ENCODE data around the gene MAPK8. TPM values are rescaled to one million over a fixed set of nuclear protein-coding genes. Genes with fewer than 3 reads are reported as not detected.

The MAPK8 gene
- polyA plus RNA-seq, 2 of the 4 experiments (the other 2 are of a cell fraction), result 29.6 to 71.4 TPM

- 100% methylated on average over 1 of the region's 1 CpG for WGBS (ENCODE audit: missing lambda C conversion rate)
- DNase-seq (ENCODE audit: low read depth in 1 of 2, low spot score in 1 of 2) (no peak), ATAC-seq (no peak), FAIRE-seq (no peak)
- Histone ChIP-seq H3K27ac (no peak overlapping the region), H3K4me3 (no peak overlapping the region), H3K9me3 (no peaks in the 10 kb centered on the region), H3K4me1 (no peaks in the 10 kb centered on the region), H3K4me2 (no peak overlapping the region)
- TF ChIP-seq ZC3H11A (IDR thresholded peaks at IDR 0.05) (no peak), CHD4 (IDR thresholded peaks at IDR 0.05; ENCODE audit: borderline replicate concordance) (no peak), ESRRA (IDR thresholded peaks at IDR 0.05; ENCODE audit: borderline replicate concordance, low read length) (no peak), NFE2L2 (conservative IDR thresholded peaks at IDR 0.05; ENCODE audit: low read length) (no peak)
- CTCF ChIA-PET, result no interaction called here
- POLR2A ChIA-PET, result no interaction called here
These were observed 122.8 kb downstream of the MAPK8 start for GRCh38 chr10:48429309-48429708.

- ATAC-seq, result no peak
- no peaks in the 10 kb centered on the region for H3K9me3 ChIP-seq
- TF ChIP-seq ESRRA (IDR thresholded peaks at IDR 0.05; ENCODE audit: borderline replicate concordance, low read length) (no peak), SREBF2 (IDR thresholded peaks at IDR 0.05) (no peak), EHF (CRISPR knock-in tag; IDR thresholded peaks at IDR 0.05) (no peak), HDAC2 (IDR thresholded peaks at IDR 0.05) (no peak), CTCF (IDR thresholded peaks at IDR 0.05) (no peak), RFX5 (IDR thresholded peaks at IDR 0.05) (no peak), RCOR1 (IDR thresholded peaks at IDR 0.05; ENCODE audit: low read depth, low read length) (no peak), BCL3 (IDR thresholded peaks at IDR 0.05) (no peak), POLR2AphosphoS2 (conservative IDR thresholded peaks at IDR 0.05; ENCODE audit: low read length) (no peak), HOXA7 (CRISPR knock-in tag; IDR thresholded peaks at IDR 0.05) (no peak), MAZ (IDR thresholded peaks at IDR 0.05; ENCODE audit: borderline replicate concordance, low read depth, low read length) (no peak), NR3C1 (IDR thresholded peaks at IDR 0.05) (no peak), FOXS1 (CRISPR knock-in tag; IDR thresholded peaks at IDR 0.05) (no peak)
- no peak overlapping the region for H3K27ac ChIP-seq
- CTCF ChIA-PET, result interaction anchor here (1.2 kb wide), 1 partner anchor 15 kb away, joined by 3 read pairs; no protein-coding TSS in a partner anchor
- H3K4me2 ChIP-seq, result no peak overlapping the region
- H3K4me1 ChIP-seq, result no peaks in the 10 kb centered on the region
- no peak overlapping the region for H3K4me3 ChIP-seq
- WGBS (ENCODE audit: missing lambda C conversion rate), result 95% methylated on average over 4 of the region's 4 CpGs
- no peak for FAIRE-seq
- DNase-seq (ENCODE audit: low read depth in 1 of 2, low spot score in 1 of 2), result no peak
- POLR2A ChIA-PET, result no interaction called here
These were observed 124.0 kb downstream of the MAPK8 start for GRCh38 chr10:48430402-48430993.

GRCh38 chr10:48431871-48432270 lies 125.4 kb downstream of the MAPK8 start:
- Histone ChIP-seq H3K9me3 (no peaks in the 10 kb centered on the region), H3K4me3 (no peak overlapping the region), H3K4me2 (no peak overlapping the region), H3K27ac (no peak overlapping the region), H3K4me1 (no peaks in the 10 kb centered on the region)
- DNase-seq (ENCODE audit: low read depth in 1 of 2, low spot score in 1 of 2) (no peak), ATAC-seq (no peak), FAIRE-seq (no peak)
- CTCF ChIA-PET, result no interaction called here
- POLR2A ChIA-PET, result no interaction called here
- TF ChIP-seq MAFK (IDR thresholded peaks at IDR 0.05; ENCODE audit: partially characterized antibody), result no peak

- no peak for DNase-seq (ENCODE audit: low read depth in 1 of 2, low spot score in 1 of 2)
- no peak for FAIRE-seq
- TF ChIP-seq EHMT2 (IDR thresholded peaks at IDR 0.05; ENCODE audit: low read depth) (no peak), HDAC2 (IDR thresholded peaks at IDR 0.05) (no peak), HEYL (CRISPR knock-in tag; IDR thresholded peaks at IDR 0.05) (no peak), CBX2 (IDR thresholded peaks at IDR 0.05; ENCODE audit: borderline replicate concordance, low read depth) (no peak), CEBPB (IDR thresholded peaks at IDR 0.05) (no peak), JUN (IDR thresholded peaks at IDR 0.05) (no peak), CBX8 (IDR thresholded peaks at IDR 0.05) (no peak), CTCF (IDR thresholded peaks at IDR 0.05) (no peak), GATA3 (IDR thresholded peaks at IDR 0.05; ENCODE audit: borderline replicate concordance) (no peak), HOXB13 (CRISPR knock-in tag; IDR thresholded peaks at IDR 0.05; ENCODE audit: low read depth) (no peak), MAX (IDR thresholded peaks at IDR 0.05) (no peak), KDM1A (IDR thresholded peaks at IDR 0.05; ENCODE audit: low read depth) (no peak)
- Histone ChIP-seq H3K4me1 (no peaks in the 10 kb centered on the region), H3K27ac (no peak overlapping the region), H3K4me3 (no peak overlapping the region), H3K9me3 (no peaks in the 10 kb centered on the region), H3K4me2 (no peak overlapping the region)
- CTCF ChIA-PET, result interaction anchor here (1.4 kb wide), 1 partner anchor 220 kb away, joined by 3 read pairs; no protein-coding TSS in a partner anchor
- WGBS (ENCODE audit: missing lambda C conversion rate), result 94% methylated on average over 3 of the region's 3 CpGs
- POLR2A ChIA-PET, result no interaction called here
- no peak for ATAC-seq
These were observed 131.1 kb downstream of the MAPK8 start for GRCh38 chr10:48437546-48437945.

All from A549 (cell line).